GM12865 (cell line): ENCODE data around the gene ADH6.

Experiments
- DNase-seq: peaks from one replicate; pipeline ENCODE4 v3.0.0; 2010; ENCODE audit warnings: low read depth
- H3K4me3 ChIP-seq: 2 replicates; pipeline ENCODE4 v1.5.1; 2011; ENCODE audit warnings: mild to moderate bottlenecking, low read depth, low read length, control low read depth
- CTCF ChIP-seq: IDR thresholded peaks from 2 replicates; pipeline ENCODE4 v1.5.1; 2011; ENCODE audit warnings: low read length, control low read depth, low read depth, inconsistent platforms; ENCODE audit not compliant: insufficient read depth; ENCODE audit errors: missing control alignments

The ADH6 gene

GRCh38 chr4:99207069-99207743, 11.8 kb downstream of the ADH6 start:
- H3K4me3 ChIP-seq, result no peak overlapping the region
- TF ChIP-seq CTCF, result no peak
- DNase-seq, result no peak

DNA sequence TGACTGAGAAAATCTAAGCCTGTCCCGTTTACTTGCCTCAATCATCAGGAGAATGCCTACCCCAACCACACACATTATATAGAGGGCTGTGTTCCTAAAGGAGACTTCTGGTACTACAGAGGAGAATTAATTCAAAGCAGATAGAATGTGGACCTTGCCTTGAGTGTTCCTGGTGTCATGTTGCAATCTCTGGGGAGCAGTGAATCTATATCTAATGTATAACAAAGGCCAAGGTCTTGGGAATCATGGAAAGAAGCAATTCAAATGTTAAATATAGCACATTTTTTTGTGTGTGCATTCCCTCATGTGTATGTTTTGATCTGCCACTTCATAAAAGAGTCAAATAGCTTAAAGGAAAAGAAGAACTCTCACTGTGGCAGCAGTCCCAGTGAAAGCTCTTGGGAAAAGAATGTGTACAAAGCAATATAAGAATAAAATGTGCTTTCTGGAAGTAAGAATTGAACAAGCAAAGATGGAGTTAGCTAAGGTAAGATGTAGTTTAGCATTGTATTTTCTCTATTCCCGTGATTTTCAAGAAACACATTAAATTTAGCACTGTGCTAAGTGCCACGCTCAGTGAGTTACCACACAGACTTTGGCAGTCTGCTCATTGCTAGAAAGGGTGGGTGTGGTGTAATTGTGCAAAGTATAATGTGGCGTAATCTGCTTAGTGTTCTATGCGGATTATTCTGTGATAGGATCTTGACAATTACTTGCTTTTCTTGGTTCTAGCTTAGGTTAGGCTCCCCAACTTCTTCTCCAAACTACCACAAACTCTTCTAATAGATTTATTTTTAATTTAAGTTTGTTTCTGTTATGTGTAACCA, 13.7 kb downstream of the ADH6 start:
- no peak overlapping the region for H3K4me3 ChIP-seq
- TF ChIP-seq CTCF, result no peak
- no peak for DNase-seq

GRCh38 chr4:99202536-99202935, 16.5 kb downstream of the ADH6 start:
- no peak for DNase-seq
- H3K4me3 ChIP-seq, result no peak overlapping the region
- no peak for TF ChIP-seq CTCF

DNA sequence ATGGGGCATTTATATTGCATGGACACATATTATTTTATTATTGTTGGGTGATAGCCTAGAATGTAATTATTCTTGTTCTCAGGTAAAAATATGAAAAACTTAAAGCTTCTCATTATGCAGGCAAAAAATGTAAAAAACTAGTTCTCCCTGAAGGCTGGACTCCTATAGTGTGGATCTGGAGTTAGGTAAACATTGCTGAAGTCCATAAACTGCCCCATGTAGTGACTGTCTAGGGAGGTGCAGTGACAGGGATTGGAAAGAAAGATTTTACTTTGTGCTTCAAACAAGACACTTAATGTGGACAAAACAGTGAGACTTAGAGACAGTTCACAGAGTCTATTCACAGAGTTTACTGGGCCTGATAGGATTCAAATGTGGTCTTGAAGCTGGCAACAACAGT, 17.0 kb downstream of the ADH6 start:
- DNase-seq, result no peak
- no peak overlapping the region for H3K4me3 ChIP-seq
- TF ChIP-seq CTCF, result no peak

DNA sequence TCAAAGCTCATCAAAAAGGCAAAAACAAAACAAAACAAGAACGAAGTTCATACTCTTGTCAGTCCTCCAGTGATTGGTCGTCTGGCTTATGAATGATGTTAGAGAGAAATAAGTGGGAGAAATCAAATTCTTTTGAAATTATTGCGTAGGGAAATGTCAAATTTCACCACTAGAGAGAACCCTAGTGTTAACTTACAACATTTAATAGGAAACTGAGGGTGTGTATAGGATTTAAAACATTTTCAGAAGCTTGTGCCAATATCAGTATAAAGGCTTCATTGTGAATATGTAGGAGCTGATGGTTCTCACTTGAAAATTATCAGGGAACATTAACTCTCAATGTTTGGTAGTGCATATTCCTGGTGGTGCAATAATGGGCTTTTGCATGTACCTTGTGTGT, 17.4 kb downstream of the ADH6 start:
- no peak for TF ChIP-seq CTCF

GRCh38 chr4:99200138-99200537, 18.9 kb downstream of the ADH6 start:
- no peak for TF ChIP-seq CTCF
- no peak for DNase-seq
- no peak overlapping the region for H3K4me3 ChIP-seq

More for the DNA sequence above, 17.4 kb downstream of the ADH6 start:
- H3K4me3 ChIP-seq, result no peak overlapping the region
- DNase-seq, result no peak
